ENCODE results near the gene PDZD8.

GRCh38 chr10:117400329-117400728, 25.1 kb upstream of the PDZD8 start:
- TF ChIP-seq CTCF (IDR thresholded peaks at IDR 0.05; ENCODE audit: insufficient read depth, low read depth, low read length) (no peak), EZH2 (IDR thresholded peaks at IDR 0.05; ENCODE audit: insufficient read depth, low read length) (no peak)
